Measurements from ENCODE around the gene STIMATE. TPM values are rescaled to one million over a fixed set of nuclear protein-coding genes. Genes with fewer than 3 reads are reported as not detected.

The STIMATE gene
- total RNA-seq, 4 donors from 2014 or later: 15.0 to 22.1 (median 18.7) TPM

- Histone ChIP-seq H3K36me3 (no peaks in the 10 kb centered on the region), H3K4me3 (replicated peaks in 1 of 3) (no peak overlapping the region), H3K27ac (no peak overlapping the region), H3K4me1 (peaks cover 0 to 5% of the 10 kb centered on the region in 2 donors), H3K9me3 (no peaks in the 10 kb centered on the region), H3K27me3 (no peaks in the 10 kb centered on the region)
- TF ChIP-seq POLR2A (IDR thresholded peaks at IDR 0.05) (no peak), CTCF (IDR thresholded peaks at IDR 0.05) (no peak)
- intact Hi-C loops (cut with DNase I): no loop called here
- DNase-seq: no peak
- 59 to 81% methylated on average over 4 to 10 of the region's 10 CpGs for WGBS, 2 donors
Measured at GRCh38 chr3:52798376-52798977, 98.9 kb downstream of the STIMATE start.

DNA sequence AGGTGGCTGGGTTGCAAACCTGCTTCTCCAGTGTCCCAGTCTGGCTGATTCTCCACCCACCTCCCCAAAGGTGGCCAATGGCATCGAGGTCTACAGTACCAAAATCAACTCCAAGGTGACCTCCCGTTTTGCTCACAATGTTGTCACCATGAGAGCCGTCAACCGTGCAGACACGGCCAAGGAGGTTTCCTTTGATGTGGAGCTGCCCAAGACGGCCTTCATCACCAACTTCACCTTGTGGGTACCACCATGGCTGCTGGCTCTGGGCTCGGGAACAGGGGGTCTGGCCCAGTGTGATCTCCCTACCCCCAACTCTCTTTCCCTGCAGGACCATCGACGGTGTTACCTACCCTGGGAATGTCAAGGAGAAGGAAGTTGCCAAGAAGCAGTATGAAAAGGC lies 100.9 kb downstream of the STIMATE start:
- 89 to 94% methylated on average over 6 to 9 of the region's 9 CpGs for WGBS, 2 donors
- Histone ChIP-seq H3K4me3 (replicated peaks in 1 of 3) (no peak overlapping the region), H3K27me3 (no peaks in the 10 kb centered on the region), H3K4me1 (peaks cover 0 to 5% of the 10 kb centered on the region in 2 donors), H3K9me3 (no peaks in the 10 kb centered on the region), H3K27ac (no peak overlapping the region), H3K36me3 (no peaks in the 10 kb centered on the region)
- intact Hi-C loops (cut with DNase I): no loop called here
- DNase-seq: no peak
- no peak for TF ChIP-seq CTCF (IDR thresholded peaks at IDR 0.05)
- no peak for TF ChIP-seq POLR2A (IDR thresholded peaks at IDR 0.05)

- H3K4me3 ChIP-seq (replicated peaks in 1 of 3): no peak overlapping the region
- TF ChIP-seq CTCF (IDR thresholded peaks at IDR 0.05) (no peak), POLR2A (IDR thresholded peaks at IDR 0.05) (no peak)
- H3K9me3 ChIP-seq: no peaks in the 10 kb centered on the region
- WGBS, 2 donors: 60 to 66% methylated on average over 7 to 9 of the region's 9 CpGs
- H3K36me3 ChIP-seq: no peaks in the 10 kb centered on the region
- H3K4me1 ChIP-seq: peaks cover 0 to 5% of the 10 kb centered on the region in 2 donors
- H3K27ac ChIP-seq: no peak overlapping the region
- no peak for DNase-seq
- intact Hi-C loops (cut with DNase I): no loop called here
- no peaks in the 10 kb centered on the region for H3K27me3 ChIP-seq
Measured at GRCh38 chr3:52795298-52795900, 101.9 kb downstream of the STIMATE start.

- Histone ChIP-seq H3K4me1 (peaks cover 0 to 5% of the 10 kb centered on the region in 2 donors), H3K9me3 (no peaks in the 10 kb centered on the region), H3K27me3 (no peaks in the 10 kb centered on the region), H3K27ac (no peak within 1 kb of the TSS), H3K36me3 (no peaks in the 10 kb centered on the region), H3K4me3 (replicated peaks in 1 of 3) (no peak within 1 kb of the TSS)
- WGBS, 2 donors: 65 to 79% methylated on average over 8 to 10 of the region's 10 CpGs
- no peak for DNase-seq
- intact Hi-C loops (cut with DNase I): no loop called here
- TF ChIP-seq POLR2A (IDR thresholded peaks at IDR 0.05) (no peak), CTCF (IDR thresholded peaks at IDR 0.05) (no peak)
Measured at GRCh38 chr3:52794612-52795099, 102.7 kb downstream of the STIMATE start, which contains the start of gene ITIH3. Gene ITIH3, plus strand, starts transcription at chr3:52794796. Its CDS starts 8 bp downstream, at chr3:52794804.
